ENCODE measurements around the gene C1orf115.

- TF ChIP-seq POLR2A (IDR thresholded peaks at IDR 0.05; ENCODE audit: low read length) (no peak), GATA1 (IDR thresholded peaks at IDR 0.05; ENCODE audit: low read depth, low read length) (no peak)
Measured at GRCh38 chr1:220707160-220707559, 17.0 kb downstream of the C1orf115 start.

All from erythroblast (primary cell).